RWPE2 (cell line): ENCODE data around the gene MALRD1.

ENCODE experiments used
- ATAC-seq: fragments of 200-7000 bp; cut with Tn5 transposase; 3 replicates; pipeline ENCODE4 v1.9.1; 2021; ENCODE audit warnings: low read depth
- DNase-seq: peaks from one replicate; pipeline ENCODE4 v3.0.0-alpha.2; 2020; ENCODE audit warnings: low spot score
- H3K27ac ChIP-seq: fragments of 450-650 bp; 2 replicates; pipeline ENCODE4 v1.5.1; 2017; ENCODE audit warnings: mild to moderate bottlenecking; ENCODE audit not compliant: poor library complexity, severe bottlenecking
- H3K27me3 ChIP-seq: fragments of 250-450 bp; sonication (Bioruptor Pico); 2 replicates; pipeline ENCODE4 v1.5.1; 2021; ENCODE audit warnings: mild to moderate bottlenecking, moderate library complexity; ENCODE audit not compliant: insufficient read depth, poor library complexity, severe bottlenecking
- H3K36me3 ChIP-seq: fragments of 250-450 bp; sonication (Bioruptor Pico); 2 replicates; pipeline ENCODE4 v1.5.1; 2020; ENCODE audit warnings: low read depth, mild to moderate bottlenecking, moderate library complexity
- H3K4me1 ChIP-seq: fragments of 250-450 bp; sonication (Bioruptor Pico); 2 replicates; pipeline ENCODE4 v1.5.1; 2021; ENCODE audit warnings: mild to moderate bottlenecking, moderate library complexity; ENCODE audit not compliant: insufficient read depth, poor library complexity, severe bottlenecking
- H3K4me3 ChIP-seq: fragments of 250-450 bp; sonication (Bioruptor Pico); 2 replicates; pipeline ENCODE4 v1.5.1; 2021; ENCODE audit warnings: mild to moderate bottlenecking, moderate library complexity; ENCODE audit not compliant: severe bottlenecking
- H3K9me3 ChIP-seq: fragments of 250-450 bp; sonication (Bioruptor Pico); 2 replicates; pipeline ENCODE4 v1.5.1; 2021; ENCODE audit warnings: mild to moderate bottlenecking, moderate library complexity; ENCODE audit not compliant: severe bottlenecking
- TF ChIP-seq, protein P1 (sequence below): fragments of 450-650 bp; IDR thresholded peaks from one replicate; pipeline ENCODE4 v1.5.1; 2017; ENCODE audit warnings: mild to moderate bottlenecking, moderate library complexity; ENCODE audit not compliant: poor library complexity, severe bottlenecking

MALRD1 gene

DNA sequence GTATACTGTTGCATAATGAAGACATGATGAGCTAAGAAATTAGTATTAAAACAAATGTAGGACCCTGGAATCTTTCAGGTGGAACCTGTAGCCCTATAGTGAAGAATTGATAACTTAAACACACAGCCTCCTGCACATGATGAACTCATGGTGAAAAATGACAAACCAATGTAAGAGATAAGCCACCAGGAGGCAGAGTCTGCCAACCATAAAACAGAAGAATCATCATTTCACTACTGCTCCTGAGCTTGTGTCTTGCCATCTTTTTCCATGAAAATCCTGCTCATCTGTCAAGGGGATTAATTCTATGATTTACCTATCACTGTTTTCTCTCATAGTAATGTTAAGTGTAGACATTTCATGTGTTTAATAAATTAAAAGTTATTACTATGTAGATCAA, 363.9 kb downstream of the MALRD1 start:
- no peak for DNase-seq

DNA sequence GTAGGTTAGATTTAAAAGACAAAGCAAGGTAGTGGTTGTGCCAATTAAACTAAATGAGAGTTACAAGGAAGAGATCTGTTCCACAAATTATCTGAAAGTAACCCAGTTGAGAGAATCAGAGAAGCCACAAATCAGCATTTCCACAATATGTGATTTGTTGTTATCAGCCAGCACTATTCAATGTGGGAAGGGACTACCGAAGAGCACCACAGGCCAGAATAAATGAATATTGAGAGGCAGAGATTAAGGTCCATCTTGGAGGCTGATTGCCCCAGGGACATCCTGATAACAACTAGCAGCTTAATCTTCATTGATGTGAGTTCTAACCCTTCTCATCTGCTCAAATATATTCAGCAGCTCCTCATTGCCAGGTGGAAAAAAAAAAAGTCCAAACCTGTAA, 367.6 kb downstream of the MALRD1 start:
- no peak overlapping the region for H3K4me3 ChIP-seq
- TF ChIP-seq, protein P1, sequence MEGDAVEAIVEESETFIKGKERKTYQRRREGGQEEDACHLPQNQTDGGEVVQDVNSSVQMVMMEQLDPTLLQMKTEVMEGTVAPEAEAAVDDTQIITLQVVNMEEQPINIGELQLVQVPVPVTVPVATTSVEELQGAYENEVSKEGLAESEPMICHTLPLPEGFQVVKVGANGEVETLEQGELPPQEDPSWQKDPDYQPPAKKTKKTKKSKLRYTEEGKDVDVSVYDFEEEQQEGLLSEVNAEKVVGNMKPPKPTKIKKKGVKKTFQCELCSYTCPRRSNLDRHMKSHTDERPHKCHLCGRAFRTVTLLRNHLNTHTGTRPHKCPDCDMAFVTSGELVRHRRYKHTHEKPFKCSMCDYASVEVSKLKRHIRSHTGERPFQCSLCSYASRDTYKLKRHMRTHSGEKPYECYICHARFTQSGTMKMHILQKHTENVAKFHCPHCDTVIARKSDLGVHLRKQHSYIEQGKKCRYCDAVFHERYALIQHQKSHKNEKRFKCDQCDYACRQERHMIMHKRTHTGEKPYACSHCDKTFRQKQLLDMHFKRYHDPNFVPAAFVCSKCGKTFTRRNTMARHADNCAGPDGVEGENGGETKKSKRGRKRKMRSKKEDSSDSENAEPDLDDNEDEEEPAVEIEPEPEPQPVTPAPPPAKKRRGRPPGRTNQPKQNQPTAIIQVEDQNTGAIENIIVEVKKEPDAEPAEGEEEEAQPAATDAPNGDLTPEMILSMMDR = no peak
- ATAC-seq (no peak), DNase-seq (no peak)
- no peaks in the 10 kb centered on the region for H3K36me3 ChIP-seq
- peaks cover 2% of the 10 kb centered on the region for H3K27me3 ChIP-seq
- no peaks in the 10 kb centered on the region for H3K4me1 ChIP-seq
- no peak overlapping the region for H3K27ac ChIP-seq
- H3K9me3 ChIP-seq = no peaks in the 10 kb centered on the region

More for the DNA sequence above, 363.9 kb downstream of the MALRD1 start:
- TF ChIP-seq, protein P1 = peak; percentile 52
- H3K9me3 ChIP-seq = no peaks in the 10 kb centered on the region
- H3K36me3 ChIP-seq = no peaks in the 10 kb centered on the region
- no peak overlapping the region for H3K4me3 ChIP-seq
- H3K4me1 ChIP-seq = no peaks in the 10 kb centered on the region
- peaks cover 2% of the 10 kb centered on the region for H3K27me3 ChIP-seq
- no peak overlapping the region for H3K27ac ChIP-seq
- ATAC-seq = no peak

DNA sequence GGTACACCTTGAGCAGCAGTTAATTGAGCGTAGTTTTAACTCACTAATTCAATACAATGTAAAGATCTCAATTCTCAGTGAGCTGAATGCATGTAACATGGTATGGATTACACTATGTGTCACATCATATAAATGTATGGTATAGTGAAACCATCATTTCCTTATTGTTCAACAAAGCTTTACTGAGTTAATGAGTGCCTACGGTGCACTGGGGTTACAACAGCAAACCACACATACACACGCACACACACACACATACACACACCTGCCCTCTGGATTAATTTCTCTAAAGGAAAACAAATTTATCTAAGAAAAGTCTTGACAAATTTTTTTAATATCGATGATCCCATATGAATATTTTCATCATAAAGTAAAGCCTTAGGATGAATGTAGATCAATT, 369.1 kb downstream of the MALRD1 start:
- ATAC-seq (no peak), DNase-seq (no peak)
- H3K27me3 ChIP-seq = peaks cover 2% of the 10 kb centered on the region
- no peaks in the 10 kb centered on the region for H3K36me3 ChIP-seq
- no peak overlapping the region for H3K4me3 ChIP-seq
- TF ChIP-seq, protein P1 = no peak
- no peak overlapping the region for H3K27ac ChIP-seq
- no peaks in the 10 kb centered on the region for H3K9me3 ChIP-seq
- no peaks in the 10 kb centered on the region for H3K4me1 ChIP-seq

DNA sequence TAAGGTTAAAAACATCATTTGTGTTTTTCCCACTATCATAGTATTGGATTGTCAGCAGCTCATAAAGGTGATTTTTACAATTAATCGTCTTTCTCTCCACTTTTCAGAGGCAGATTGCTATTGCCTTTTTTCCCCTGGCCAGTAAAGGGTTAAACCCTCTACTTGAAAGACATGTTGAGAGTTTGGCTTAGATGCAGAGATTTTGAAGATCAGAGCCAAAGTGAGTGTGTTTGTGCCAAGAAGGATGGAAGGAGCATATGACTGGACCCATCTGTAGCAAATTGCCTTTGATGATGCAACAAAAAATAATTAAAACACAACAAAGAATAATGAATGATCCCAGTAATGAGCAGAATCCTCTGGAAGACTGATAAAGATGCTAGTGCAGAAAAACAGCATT, 373.1 kb downstream of the MALRD1 start:
- Histone ChIP-seq H3K27me3 (no peaks in the 10 kb centered on the region), H3K4me3 (no peak overlapping the region), H3K27ac (no peak overlapping the region), H3K36me3 (no peaks in the 10 kb centered on the region), H3K4me1 (no peaks in the 10 kb centered on the region), H3K9me3 (no peaks in the 10 kb centered on the region)
- TF ChIP-seq, protein P1 = no peak
- no peak for DNase-seq
- no peak for ATAC-seq

DNA sequence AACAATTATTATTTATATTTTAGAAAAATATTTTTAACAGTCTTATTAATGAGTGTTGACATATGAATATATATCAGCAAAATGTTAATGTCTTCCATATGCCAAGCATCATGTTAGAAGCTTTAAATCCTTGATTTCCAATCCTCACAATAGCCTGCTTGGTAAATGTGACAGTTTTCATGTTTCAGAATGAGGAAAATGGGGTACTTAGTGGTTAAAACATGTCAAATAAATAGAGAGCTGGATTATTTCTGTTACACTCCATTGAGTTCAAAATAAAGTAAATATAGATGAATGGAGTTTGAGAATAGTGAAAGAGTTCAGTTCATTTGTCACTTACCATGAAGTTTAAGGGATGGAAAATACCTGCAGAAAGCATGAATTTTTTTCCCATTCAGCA, 377.4 kb downstream of the MALRD1 start:
- TF ChIP-seq, protein P1 = no peak
- no peak for ATAC-seq

More for the DNA sequence above, 377.4 kb downstream of the MALRD1 start:
- Histone ChIP-seq H3K9me3 (no peaks in the 10 kb centered on the region), H3K27ac (no peak overlapping the region), H3K4me3 (no peak overlapping the region), H3K36me3 (no peaks in the 10 kb centered on the region), H3K27me3 (no peaks in the 10 kb centered on the region), H3K4me1 (no peaks in the 10 kb centered on the region)
- DNase-seq = no peak
